ENCODE data around the gene APOBEC3H.

DNA sequence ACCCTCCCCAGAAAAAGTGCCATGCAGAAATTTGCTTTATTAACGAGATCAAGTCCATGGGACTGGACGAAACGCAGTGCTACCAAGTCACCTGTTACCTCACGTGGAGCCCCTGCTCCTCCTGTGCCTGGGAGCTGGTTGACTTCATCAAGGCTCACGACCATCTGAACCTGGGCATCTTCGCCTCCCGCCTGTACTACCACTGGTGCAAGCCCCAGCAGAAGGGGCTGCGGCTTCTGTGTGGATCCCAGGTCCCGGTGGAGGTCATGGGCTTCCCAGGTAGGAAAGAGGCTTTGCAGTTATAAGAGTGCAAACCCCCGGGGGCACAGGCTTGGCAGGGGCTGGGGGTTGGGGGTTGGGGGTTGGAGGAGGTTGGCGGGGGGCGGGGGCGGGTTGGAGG lies 4.2 kb downstream of the APOBEC3H start:
- TF ChIP-seq, protein P1, sequence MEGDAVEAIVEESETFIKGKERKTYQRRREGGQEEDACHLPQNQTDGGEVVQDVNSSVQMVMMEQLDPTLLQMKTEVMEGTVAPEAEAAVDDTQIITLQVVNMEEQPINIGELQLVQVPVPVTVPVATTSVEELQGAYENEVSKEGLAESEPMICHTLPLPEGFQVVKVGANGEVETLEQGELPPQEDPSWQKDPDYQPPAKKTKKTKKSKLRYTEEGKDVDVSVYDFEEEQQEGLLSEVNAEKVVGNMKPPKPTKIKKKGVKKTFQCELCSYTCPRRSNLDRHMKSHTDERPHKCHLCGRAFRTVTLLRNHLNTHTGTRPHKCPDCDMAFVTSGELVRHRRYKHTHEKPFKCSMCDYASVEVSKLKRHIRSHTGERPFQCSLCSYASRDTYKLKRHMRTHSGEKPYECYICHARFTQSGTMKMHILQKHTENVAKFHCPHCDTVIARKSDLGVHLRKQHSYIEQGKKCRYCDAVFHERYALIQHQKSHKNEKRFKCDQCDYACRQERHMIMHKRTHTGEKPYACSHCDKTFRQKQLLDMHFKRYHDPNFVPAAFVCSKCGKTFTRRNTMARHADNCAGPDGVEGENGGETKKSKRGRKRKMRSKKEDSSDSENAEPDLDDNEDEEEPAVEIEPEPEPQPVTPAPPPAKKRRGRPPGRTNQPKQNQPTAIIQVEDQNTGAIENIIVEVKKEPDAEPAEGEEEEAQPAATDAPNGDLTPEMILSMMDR (IDR thresholded peaks at IDR 0.05; ENCODE audit: low read depth, low read length, poor library complexity, severe bottlenecking), result no peak
- TF ChIP-seq EZH2phosphoT487 (IDR thresholded peaks at IDR 0.05; ENCODE audit: borderline replicate concordance, low read length), result no peak
